Measurements from ENCODE around the gene ATP10A.

- no peak for TF ChIP-seq CTCF (IDR thresholded peaks at IDR 0.05)
- TF ChIP-seq POLR2A (IDR thresholded peaks at IDR 0.05) = no peak
- TF ChIP-seq POLR2AphosphoS5 (IDR thresholded peaks at IDR 0.05; ENCODE audit: insufficient read depth in 1 of 2, low read depth in 1 of 2) = peak; percentile 37 to 47
Measured at GRCh38 chr15:25684521-25685431, 178.4 kb downstream of the ATP10A start.
